WTC11 (cell line): ENCODE results near the gene ZNF438.
A peak's percentile ranks its signal among the peaks of the same experiment; 100 is the strongest.

ENCODE experiments used
- GTF2I ChIP-seq: fragments of 250-450 bp; sonication (Bioruptor Pico); conservative IDR thresholded peaks from 2 replicates; pipeline ENCODE4 v1.4.0; 2021; ENCODE audit warnings: mild to moderate bottlenecking
- NR2C2 ChIP-seq: sonication (generic); formaldehyde crosslinking; IDR thresholded peaks from 2 replicates; pipeline ENCODE4 v1.8.0; 2022; ENCODE audit warnings: mild to moderate bottlenecking, missing genetic modification reagents
- NR3C1 ChIP-seq: sonication (generic); formaldehyde crosslinking; conservative IDR thresholded peaks from 2 replicates; pipeline ENCODE4 v1.8.1; 2023; ENCODE audit warnings: low read depth, mild to moderate bottlenecking, missing genetic modification reagents
- TCF7 ChIP-seq: sonication (generic); formaldehyde crosslinking; IDR thresholded peaks from 2 replicates; pipeline ENCODE4 v1.8.0; 2022; ENCODE audit warnings: mild to moderate bottlenecking, low read depth, missing genetic modification reagents, moderate library complexity
- ZNF121 ChIP-seq: sonication (generic); formaldehyde crosslinking; IDR thresholded peaks from 2 replicates; pipeline ENCODE4 v1.8.0; 2023; ENCODE audit warnings: missing genetic modification reagents
- ZNF317 ChIP-seq: sonication (generic); formaldehyde crosslinking; IDR thresholded peaks from 2 replicates; pipeline ENCODE4 v1.8.1; 2023; ENCODE audit warnings: low read depth, mild to moderate bottlenecking, moderate library complexity, missing genetic modification reagents, borderline replicate concordance
- ZNF416 ChIP-seq: fragments of 250-450 bp; sonication (Bioruptor Pico); IDR thresholded peaks from 2 replicates; pipeline ENCODE4 v1.9.0; 2021; ENCODE audit warnings: mild to moderate bottlenecking, inconsistent platforms
- TF ChIP-seq, protein P1 (sequence below): sonication (generic); formaldehyde crosslinking; IDR thresholded peaks from 2 replicates; pipeline ENCODE4 v1.8.0; 2022; ENCODE audit warnings: mild to moderate bottlenecking, missing genetic modification reagents
- TF ChIP-seq, protein P2 (sequence below): sonication (generic); formaldehyde crosslinking; IDR thresholded peaks from 2 replicates; pipeline ENCODE4 v1.8.0; 2022; ENCODE audit warnings: missing genetic modification reagents
- TF ChIP-seq, protein P3 (sequence below): fragments of 200-600 bp; IDR thresholded peaks from 2 replicates; pipeline ENCODE4 v1.8.0; 2022; ENCODE audit warnings: antibody characterized with exemption
- TF ChIP-seq, protein P4 (sequence below): sonication (generic); formaldehyde crosslinking; IDR thresholded peaks from 2 replicates; pipeline ENCODE4 v1.8.1; 2022; ENCODE audit warnings: low read depth, missing genetic modification reagents, borderline replicate concordance
- TF ChIP-seq, protein P5 (sequence below): sonication (generic); formaldehyde crosslinking; IDR thresholded peaks from 2 replicates; pipeline ENCODE4 v1.8.0; 2022; ENCODE audit warnings: mild to moderate bottlenecking, missing genetic modification reagents

DNA sequence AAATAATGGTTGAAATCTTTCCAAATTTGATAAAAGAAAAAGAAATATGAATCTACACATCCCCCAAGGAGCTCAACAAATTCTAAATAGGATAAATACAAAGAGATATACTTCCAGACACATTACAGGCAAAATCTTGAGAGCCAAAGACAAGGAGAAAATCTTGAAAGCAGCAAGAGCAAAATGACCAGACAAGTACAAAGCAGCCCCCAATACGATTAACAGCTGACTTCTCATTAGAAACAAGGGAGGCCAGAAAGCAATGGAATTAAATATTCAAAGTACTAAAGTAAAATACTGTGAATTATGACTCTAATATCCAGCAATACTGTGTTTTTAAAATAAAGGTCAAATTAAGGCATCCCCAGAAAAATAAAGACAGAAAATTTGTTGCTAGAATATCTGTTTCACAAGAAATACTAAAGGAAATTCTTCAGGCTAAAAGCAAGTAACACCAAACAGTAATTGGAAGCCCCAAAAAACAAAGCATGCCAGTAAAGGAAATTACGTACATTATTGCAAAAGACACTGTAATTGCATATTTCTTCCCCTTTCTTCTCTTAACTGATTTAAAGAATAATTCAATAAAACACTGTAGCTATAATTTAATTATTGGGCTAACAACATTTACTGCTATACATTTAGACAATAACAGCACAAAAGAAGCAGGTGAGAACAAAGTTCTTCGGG is 36.4 kb downstream of the ZNF438 start:
- no peak for TF ChIP-seq ZNF416 (CRISPR knock-in tag)
- TF ChIP-seq, protein P1, sequence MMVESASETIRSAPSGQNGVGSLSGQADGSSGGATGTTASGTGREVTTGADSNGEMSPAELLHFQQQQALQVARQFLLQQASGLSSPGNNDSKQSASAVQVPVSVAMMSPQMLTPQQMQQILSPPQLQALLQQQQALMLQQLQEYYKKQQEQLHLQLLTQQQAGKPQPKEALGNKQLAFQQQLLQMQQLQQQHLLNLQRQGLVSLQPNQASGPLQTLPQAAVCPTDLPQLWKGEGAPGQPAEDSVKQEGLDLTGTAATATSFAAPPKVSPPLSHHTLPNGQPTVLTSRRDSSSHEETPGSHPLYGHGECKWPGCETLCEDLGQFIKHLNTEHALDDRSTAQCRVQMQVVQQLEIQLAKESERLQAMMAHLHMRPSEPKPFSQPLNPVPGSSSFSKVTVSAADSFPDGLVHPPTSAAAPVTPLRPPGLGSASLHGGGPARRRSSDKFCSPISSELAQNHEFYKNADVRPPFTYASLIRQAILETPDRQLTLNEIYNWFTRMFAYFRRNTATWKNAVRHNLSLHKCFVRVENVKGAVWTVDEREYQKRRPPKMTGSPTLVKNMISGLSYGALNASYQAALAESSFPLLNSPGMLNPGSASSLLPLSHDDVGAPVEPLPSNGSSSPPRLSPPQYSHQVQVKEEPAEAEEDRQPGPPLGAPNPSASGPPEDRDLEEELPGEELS = no peak
- no peak for TF ChIP-seq ZNF121
- TF ChIP-seq, protein P2, sequence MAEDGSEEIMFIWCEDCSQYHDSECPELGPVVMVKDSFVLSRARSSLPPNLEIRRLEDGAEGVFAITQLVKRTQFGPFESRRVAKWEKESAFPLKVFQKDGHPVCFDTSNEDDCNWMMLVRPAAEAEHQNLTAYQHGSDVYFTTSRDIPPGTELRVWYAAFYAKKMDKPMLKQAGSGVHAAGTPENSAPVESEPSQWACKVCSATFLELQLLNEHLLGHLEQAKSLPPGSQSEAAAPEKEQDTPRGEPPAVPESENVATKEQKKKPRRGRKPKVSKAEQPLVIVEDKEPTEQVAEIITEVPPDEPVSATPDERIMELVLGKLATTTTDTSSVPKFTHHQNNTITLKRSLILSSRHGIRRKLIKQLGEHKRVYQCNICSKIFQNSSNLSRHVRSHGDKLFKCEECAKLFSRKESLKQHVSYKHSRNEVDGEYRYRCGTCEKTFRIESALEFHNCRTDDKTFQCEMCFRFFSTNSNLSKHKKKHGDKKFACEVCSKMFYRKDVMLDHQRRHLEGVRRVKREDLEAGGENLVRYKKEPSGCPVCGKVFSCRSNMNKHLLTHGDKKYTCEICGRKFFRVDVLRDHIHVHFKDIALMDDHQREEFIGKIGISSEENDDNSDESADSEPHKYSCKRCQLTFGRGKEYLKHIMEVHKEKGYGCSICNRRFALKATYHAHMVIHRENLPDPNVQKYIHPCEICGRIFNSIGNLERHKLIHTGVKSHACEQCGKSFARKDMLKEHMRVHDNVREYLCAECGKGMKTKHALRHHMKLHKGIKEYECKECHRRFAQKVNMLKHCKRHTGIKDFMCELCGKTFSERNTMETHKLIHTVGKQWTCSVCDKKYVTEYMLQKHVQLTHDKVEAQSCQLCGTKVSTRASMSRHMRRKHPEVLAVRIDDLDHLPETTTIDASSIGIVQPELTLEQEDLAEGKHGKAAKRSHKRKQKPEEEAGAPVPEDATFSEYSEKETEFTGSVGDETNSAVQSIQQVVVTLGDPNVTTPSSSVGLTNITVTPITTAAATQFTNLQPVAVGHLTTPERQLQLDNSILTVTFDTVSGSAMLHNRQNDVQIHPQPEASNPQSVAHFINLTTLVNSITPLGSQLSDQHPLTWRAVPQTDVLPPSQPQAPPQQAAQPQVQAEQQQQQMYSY (CRISPR knock-in tag) = no peak
- no peak for TF ChIP-seq TCF7 (CRISPR knock-in tag)
- TF ChIP-seq ZNF317 = peak; percentile 93
- TF ChIP-seq, protein P3, sequence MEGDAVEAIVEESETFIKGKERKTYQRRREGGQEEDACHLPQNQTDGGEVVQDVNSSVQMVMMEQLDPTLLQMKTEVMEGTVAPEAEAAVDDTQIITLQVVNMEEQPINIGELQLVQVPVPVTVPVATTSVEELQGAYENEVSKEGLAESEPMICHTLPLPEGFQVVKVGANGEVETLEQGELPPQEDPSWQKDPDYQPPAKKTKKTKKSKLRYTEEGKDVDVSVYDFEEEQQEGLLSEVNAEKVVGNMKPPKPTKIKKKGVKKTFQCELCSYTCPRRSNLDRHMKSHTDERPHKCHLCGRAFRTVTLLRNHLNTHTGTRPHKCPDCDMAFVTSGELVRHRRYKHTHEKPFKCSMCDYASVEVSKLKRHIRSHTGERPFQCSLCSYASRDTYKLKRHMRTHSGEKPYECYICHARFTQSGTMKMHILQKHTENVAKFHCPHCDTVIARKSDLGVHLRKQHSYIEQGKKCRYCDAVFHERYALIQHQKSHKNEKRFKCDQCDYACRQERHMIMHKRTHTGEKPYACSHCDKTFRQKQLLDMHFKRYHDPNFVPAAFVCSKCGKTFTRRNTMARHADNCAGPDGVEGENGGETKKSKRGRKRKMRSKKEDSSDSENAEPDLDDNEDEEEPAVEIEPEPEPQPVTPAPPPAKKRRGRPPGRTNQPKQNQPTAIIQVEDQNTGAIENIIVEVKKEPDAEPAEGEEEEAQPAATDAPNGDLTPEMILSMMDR = no peak
- TF ChIP-seq NR3C1 (CRISPR knock-in tag) = no peak
- TF ChIP-seq, protein P4, sequence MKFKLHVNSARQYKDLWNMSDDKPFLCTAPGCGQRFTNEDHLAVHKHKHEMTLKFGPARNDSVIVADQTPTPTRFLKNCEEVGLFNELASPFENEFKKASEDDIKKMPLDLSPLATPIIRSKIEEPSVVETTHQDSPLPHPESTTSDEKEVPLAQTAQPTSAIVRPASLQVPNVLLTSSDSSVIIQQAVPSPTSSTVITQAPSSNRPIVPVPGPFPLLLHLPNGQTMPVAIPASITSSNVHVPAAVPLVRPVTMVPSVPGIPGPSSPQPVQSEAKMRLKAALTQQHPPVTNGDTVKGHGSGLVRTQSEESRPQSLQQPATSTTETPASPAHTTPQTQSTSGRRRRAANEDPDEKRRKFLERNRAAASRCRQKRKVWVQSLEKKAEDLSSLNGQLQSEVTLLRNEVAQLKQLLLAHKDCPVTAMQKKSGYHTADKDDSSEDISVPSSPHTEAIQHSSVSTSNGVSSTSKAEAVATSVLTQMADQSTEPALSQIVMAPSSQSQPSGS = no peak
- no peak for TF ChIP-seq NR2C2
- TF ChIP-seq, protein P5, sequence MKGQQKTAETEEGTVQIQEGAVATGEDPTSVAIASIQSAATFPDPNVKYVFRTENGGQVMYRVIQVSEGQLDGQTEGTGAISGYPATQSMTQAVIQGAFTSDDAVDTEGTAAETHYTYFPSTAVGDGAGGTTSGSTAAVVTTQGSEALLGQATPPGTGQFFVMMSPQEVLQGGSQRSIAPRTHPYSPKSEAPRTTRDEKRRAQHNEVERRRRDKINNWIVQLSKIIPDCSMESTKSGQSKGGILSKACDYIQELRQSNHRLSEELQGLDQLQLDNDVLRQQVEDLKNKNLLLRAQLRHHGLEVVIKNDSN (CRISPR knock-in tag) = no peak
- TF ChIP-seq GTF2I (CRISPR knock-in tag) = no peak
